ENCODE results near the gene SLC22A8. TPM values are rescaled to one million over a fixed set of nuclear protein-coding genes. Genes with fewer than 3 reads are reported as not detected.
"Not testable (repeated sequence)": the region's sequence is repeated elsewhere in the genome, so short reads cannot be mapped to it uniquely, and the experiment has no call there.

Gene SLC22A8
- total RNA-seq, 4 donors from 2014 or later, result not detected

DNA sequence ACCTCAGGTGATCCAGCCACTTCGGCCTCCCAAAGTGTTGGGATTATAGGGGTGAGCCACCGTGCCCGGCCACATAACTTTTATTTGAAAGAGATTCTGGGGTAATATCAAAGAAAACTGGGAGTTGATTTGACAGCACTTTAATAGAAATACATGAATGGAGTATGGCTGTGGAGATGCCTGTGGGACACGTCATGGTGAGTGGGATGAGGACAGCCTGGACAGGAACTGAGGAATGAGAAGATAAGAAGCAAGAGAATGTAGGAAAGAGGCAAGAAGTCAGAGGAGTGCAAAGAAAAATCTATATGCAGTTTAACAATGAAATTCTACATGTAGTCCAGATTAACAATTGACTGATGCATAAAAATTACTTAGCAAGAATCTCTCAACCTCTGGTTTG lies 61.8 kb downstream of the SLC22A8 start:
- Histone ChIP-seq H3K4me1 (peaks cover under 1% of the 10 kb centered on the region in 2 donors), H3K4me3 (no peak overlapping the region), H3K27ac (no peak overlapping the region), H3K27me3 (no peaks in the 10 kb centered on the region), H3K9me3 (no peaks in the 10 kb centered on the region), H3K36me3 (no peaks in the 10 kb centered on the region)
- DNase-seq (no peak), ATAC-seq (no peak)
- in situ Hi-C loops (cut with MboI; ENCODE audit: low sequenced_read_pairs in 4 of 4), result no loop called here
- no peak for TF ChIP-seq POLR2A (IDR thresholded peaks at IDR 0.05)
- TF ChIP-seq CTCF (IDR thresholded peaks at IDR 0.05 in 4 of 5, conservative IDR thresholded peaks at IDR 0.05 in 1 of 5), result no peak
- intact Hi-C loops (cut with DNase I; ENCODE audit: low total_unique reads), result no loop called here

DNA sequence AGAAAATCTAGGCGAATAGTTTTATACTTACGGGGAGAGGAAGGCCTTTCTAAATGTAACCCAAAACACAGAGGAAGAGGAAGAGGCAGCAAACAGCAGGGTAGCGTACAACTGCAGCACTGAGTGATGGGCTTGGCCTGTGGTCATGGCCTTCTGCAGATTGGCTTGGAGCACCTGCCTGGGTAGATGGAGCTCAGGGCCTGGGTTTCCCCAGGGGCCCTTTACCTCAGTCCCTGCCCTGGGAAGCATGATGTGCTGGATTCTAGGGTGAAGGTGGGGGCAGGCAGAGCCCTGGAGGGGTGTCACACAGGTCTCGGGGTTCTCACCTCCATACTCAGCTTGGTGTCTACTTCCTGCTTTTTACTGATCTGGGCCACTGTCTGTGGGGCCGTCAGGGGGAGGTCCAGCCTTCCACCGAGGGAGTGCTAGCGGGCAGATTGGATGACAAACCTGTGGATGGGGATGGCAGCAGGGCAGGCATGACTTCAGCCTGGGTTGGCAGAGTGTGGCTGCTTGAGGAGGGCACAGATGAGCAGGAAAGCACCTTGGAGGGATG lies 66.8 kb downstream of the SLC22A8 start:
- no peaks in the 10 kb centered on the region for H3K4me1 ChIP-seq
- no peak for TF ChIP-seq CTCF (IDR thresholded peaks at IDR 0.05 in 4 of 5, conservative IDR thresholded peaks at IDR 0.05 in 1 of 5)
- TF ChIP-seq POLR2A (IDR thresholded peaks at IDR 0.05), result no peak
- H3K27me3 ChIP-seq, result no peaks in the 10 kb centered on the region
- in situ Hi-C loops (cut with MboI; ENCODE audit: low sequenced_read_pairs in 4 of 4), result no loop called here
- H3K4me3 ChIP-seq, result no peak overlapping the region
- no peak for ATAC-seq
- H3K27ac ChIP-seq, result no peak overlapping the region
- H3K36me3 ChIP-seq, result no peaks in the 10 kb centered on the region
- DNase-seq, result no peak
- no peaks in the 10 kb centered on the region for H3K9me3 ChIP-seq
- intact Hi-C loops (cut with DNase I; ENCODE audit: low total_unique reads), result no loop called here

GRCh38 chr11:62945538-62945937 lies 70.1 kb downstream of the SLC22A8 start:
- in situ Hi-C loops (cut with MboI; ENCODE audit: low sequenced_read_pairs in 4 of 4); H3K4me1 ChIP-seq; ATAC-seq; H3K27ac ChIP-seq; H3K9me3 ChIP-seq; H3K36me3 ChIP-seq; DNase-seq; H3K4me3 ChIP-seq; H3K27me3 ChIP-seq; intact Hi-C loops (cut with DNase I; ENCODE audit: low total_unique reads): not testable (repeated sequence)

Other genes with a start within 250 kb of the SLC22A8 start
- gene TAF6L, start 244.4 kb downstream of the SLC22A8 start, total RNA-seq, result 10 to 100 TPM; 13.5 to 43.2 (median 21.4) TPM
- gene TMEM179B, start 228.4 kb downstream of the SLC22A8 start, total RNA-seq, result 10 to 100 TPM; 26.3 to 52.5 (median 44.3) TPM
- 10 to 100 TPM; 17.1 to 41.6 (median 23.8) TPM for gene TMEM223, start 223.8 kb downstream of the SLC22A8 start, total RNA-seq
- gene NXF1, start 210.4 kb downstream of the SLC22A8 start, total RNA-seq, result 10 to 100 TPM; 27.2 to 47.1 (median 46.1) TPM
- gene STX5, start 183.8 kb downstream of the SLC22A8 start, total RNA-seq, result 10 to 100 TPM; 16.2 to 26.0 (median 24.9) TPM
- not detected for gene TEX54, start 183.0 kb downstream of the SLC22A8 start, total RNA-seq
- gene WDR74, start 176.3 kb downstream of the SLC22A8 start, total RNA-seq, result 100 to 1,000 TPM in 1 of 4 donors, 10 to 100 TPM in 3; 66.4 to 133 (median 87.0) TPM
- gene SLC3A2, start 134.9 kb downstream of the SLC22A8 start, total RNA-seq, result 100 to 1,000 TPM; 158 to 278 (median 189) TPM
- gene CHRM1, start 94.5 kb downstream of the SLC22A8 start, total RNA-seq, result not detected
- not detected for gene SLC22A6, start 30.9 kb downstream of the SLC22A8 start, total RNA-seq
- not detected for gene SLC22A24, start 128.4 kb upstream of the SLC22A8 start, total RNA-seq
- gene SLC22A25, start 227.8 kb upstream of the SLC22A8 start, total RNA-seq, result under 1 TPM in 1 of 4 donors, not detected in 3; 0.07 TPM